ENCODE measurements around the gene CXCL12. TPM values are rescaled to one million over a fixed set of nuclear protein-coding genes. Genes with fewer than 3 reads are reported as not detected.

The CXCL12 gene
- total RNA-seq, 5 donors from 2014 or later (not counting 1 experiment from before 2014, with no cell fraction given) = 0.53 to 0.63 (median 0.58) TPM; not detected in 2

- Histone ChIP-seq H3K27ac (ENCODE audit: low read length) (no peak overlapping the region), H3K4me3 (ENCODE audit: control insufficient read depth in 1 of 2, extremely low read depth in 1 of 2, low read length in 1 of 2) (no peak overlapping the region), H3K36me3 (ENCODE audit: control insufficient read depth in 2 of 2, extremely low read depth in 1 of 2, insufficient read depth in 1 of 2, low read length in 1 of 2) (no peaks in the 10 kb centered on the region), H3K4me1 (ENCODE audit: control insufficient read depth in 1 of 2, extremely low read depth in 1 of 2, insufficient read depth in 2 of 2, low read length in 2 of 2) (no peaks in the 10 kb centered on the region), H3K9me3 (no peaks in the 10 kb centered on the region), H3K27me3 (replicated peaks in 1 of 2; ENCODE audit: control insufficient read depth in 2 of 2, extremely low read depth in 1 of 2, insufficient read depth in 2 of 2, low read length in 1 of 2) (peaks cover 0 to 3% of the 10 kb centered on the region in 2 experiments)
- H3K9me3 Mint-ChIP-seq = no peaks in the 10 kb centered on the region
- ATAC-seq (replicated peaks in 1 of 4) = no peak
- no peak overlapping the region for H3K4me3 Mint-ChIP-seq
- POLR2A ChIA-PET = no interaction called here
- CTCF ChIA-PET = no interaction called here
- no peak overlapping the region for H3K27ac Mint-ChIP-seq
- DNase-seq = no peak
- H3K36me3 Mint-ChIP-seq = no peaks in the 10 kb centered on the region
- H3K27me3 Mint-ChIP-seq = peaks cover 7 to 18% of the 10 kb centered on the region in 2 donors
- no CpG with 5 or more reads among the region's 2 CpGs for WGBS (ENCODE audit: insufficient coverage)
- H3K4me1 Mint-ChIP-seq = no peaks in the 10 kb centered on the region
Observed at GRCh38 chr10:44327461-44327860, 57.4 kb downstream of the CXCL12 start.
